H9 (cell line): Measurements from ENCODE around the gene DGCR2. TPM values are rescaled to one million over a fixed set of nuclear protein-coding genes. Genes with fewer than 3 reads are reported as not detected.

Source experiments
- DNase-seq: peaks from one replicate; pipeline ENCODE4 v3.0.0-alpha.2; 2017
- H2AFZ ChIP-seq: one replicate; pipeline ENCODE4 v1.6.1; 2013; ENCODE audit warnings: mild to moderate bottlenecking, low read length, control low read depth, moderate library complexity
- H2AK5ac ChIP-seq: 2 replicates; pipeline ENCODE4 v1.6.1; 2013; ENCODE audit warnings: low read length, control low read depth, mixed read lengths; ENCODE audit not compliant: insufficient read length
- H2BK120ac ChIP-seq: one replicate; pipeline ENCODE4 v1.6.1; 2013; ENCODE audit warnings: low read depth, mild to moderate bottlenecking, low read length, control low read depth, inconsistent platforms; ENCODE audit not compliant: poor library complexity, severe bottlenecking
- H2BK12ac ChIP-seq: 2 replicates; pipeline ENCODE4 v1.6.1; 2013; ENCODE audit warnings: low read length, control low read depth, mixed read lengths, low read depth; ENCODE audit not compliant: insufficient read length
- H2BK15ac ChIP-seq: 2 replicates; pipeline ENCODE4 v1.6.1; 2013; ENCODE audit warnings: low read depth, low read length, control low read depth
- H2BK20ac ChIP-seq: one replicate; pipeline ENCODE4 v1.6.1; 2013; ENCODE audit warnings: low read depth, mild to moderate bottlenecking, low read length, control low read depth, inconsistent platforms; ENCODE audit not compliant: poor library complexity, severe bottlenecking
- H2BK5ac ChIP-seq: 2 replicates; pipeline ENCODE4 v1.6.1; 2013; ENCODE audit warnings: low read length, control low read depth, mixed read lengths; ENCODE audit not compliant: insufficient read length
- H3K14ac ChIP-seq: 2 replicates; pipeline ENCODE4 v1.6.1; 2013; ENCODE audit warnings: low read length, control low read depth; ENCODE audit not compliant: insufficient read depth
- H3K18ac ChIP-seq: 2 replicates; pipeline ENCODE4 v1.6.1; 2013; ENCODE audit warnings: low read depth, mild to moderate bottlenecking, mixed read lengths, low read length, control low read depth; ENCODE audit not compliant: insufficient read length
- H3K23ac ChIP-seq: 2 replicates; pipeline ENCODE4 v1.6.1; 2013; ENCODE audit warnings: low read length, control low read depth, mixed read lengths, low read depth; ENCODE audit not compliant: insufficient read length
- H3K23me2 ChIP-seq: 2 replicates; pipeline ENCODE4 v1.6.1; 2013; ENCODE audit warnings: low read depth, mild to moderate bottlenecking, mixed read lengths, low read length, control low read depth; ENCODE audit not compliant: insufficient read length, poor library complexity, severe bottlenecking
- H3K27ac ChIP-seq: 2 replicates; pipeline ENCODE4 v1.5.1; 2013; ENCODE audit warnings: low read length, control low read depth, mixed read lengths, low read depth; ENCODE audit not compliant: insufficient read length
- H3K27me3 ChIP-seq: 2 replicates; pipeline ENCODE4 v1.6.1; 2013; ENCODE audit warnings: low read length, control low read depth, inconsistent platforms; ENCODE audit not compliant: insufficient read depth
- H3K4ac ChIP-seq: 2 replicates; pipeline ENCODE4 v1.6.1; 2013; ENCODE audit warnings: low read depth, mild to moderate bottlenecking, control low read depth, inconsistent platforms, low read length, moderate library complexity
- H3K4me1 ChIP-seq: 2 replicates; pipeline ENCODE4 v1.6.1; 2013; ENCODE audit warnings: low read length, control low read depth, inconsistent platforms; ENCODE audit not compliant: insufficient read depth
- H3K4me2 ChIP-seq: 2 replicates; pipeline ENCODE4 v1.6.1; 2013; ENCODE audit warnings: low read length, control low read depth, mixed read lengths; ENCODE audit not compliant: insufficient read length, insufficient read depth
- H3K56ac ChIP-seq: 2 replicates; pipeline ENCODE4 v1.6.1; 2013; ENCODE audit warnings: low read depth, mild to moderate bottlenecking, mixed read lengths, low read length, control low read depth; ENCODE audit not compliant: insufficient read length
- H3K79me1 ChIP-seq: 2 replicates; pipeline ENCODE4 v1.6.1; 2013; ENCODE audit warnings: low read depth, mild to moderate bottlenecking, moderate library complexity, low read length, control low read depth, inconsistent platforms; ENCODE audit not compliant: insufficient read depth, poor library complexity, severe bottlenecking
- H3K79me2 ChIP-seq: 2 replicates; pipeline ENCODE4 v1.6.1; 2013; ENCODE audit warnings: low read length, control low read depth, inconsistent platforms; ENCODE audit not compliant: insufficient read depth
- H3K9ac ChIP-seq: 2 replicates; pipeline ENCODE4 v1.6.1; 2013; ENCODE audit warnings: low read length, control low read depth, mixed read lengths; ENCODE audit not compliant: insufficient read length; ENCODE audit errors: extremely low read depth
- H3K9me3 ChIP-seq: one replicate; pipeline ENCODE4 v1.6.1; 2013; ENCODE audit warnings: low read depth, low read length, inconsistent platforms; ENCODE audit not compliant: control insufficient read depth
- H3T11ph ChIP-seq: one replicate; pipeline ENCODE4 v1.6.1; 2013; ENCODE audit warnings: mild to moderate bottlenecking, low read length, control low read depth, inconsistent platforms
- H4K20me1 ChIP-seq: one replicate; pipeline ENCODE4 v1.6.1; 2013; ENCODE audit not compliant: control insufficient read depth, insufficient read length, insufficient read depth
- H4K5ac ChIP-seq: 2 replicates; pipeline ENCODE4 v1.6.1; 2013; ENCODE audit warnings: low read depth, mild to moderate bottlenecking, mixed read lengths, low read length, control low read depth; ENCODE audit not compliant: insufficient read length
- H4K8ac ChIP-seq: replicated peaks from 2 replicates; pipeline ENCODE4 v1.6.1; 2013; ENCODE audit warnings: low read length, control low read depth, mixed read lengths, low read depth; ENCODE audit not compliant: insufficient read length
- H4K91ac ChIP-seq: 2 replicates; pipeline ENCODE4 v1.6.1; 2013; ENCODE audit warnings: low read depth, mild to moderate bottlenecking, moderate library complexity, mixed read lengths, low read length, control low read depth; ENCODE audit not compliant: insufficient read length
- H3K27ac Mint-ChIP-seq, 3 experiments: 2 replicates in 2 of 3; 3 replicates in 1 of 3; pipeline ENCODE4 v1.8.0; 2020 to 2021; ENCODE audit warnings: mixed read lengths in 3 of 3, mild to moderate bottlenecking in 1 of 3, moderate library complexity in 1 of 3
- H3K27me3 Mint-ChIP-seq: 2 replicates; pipeline ENCODE4 v1.8.0; 2021; ENCODE audit warnings: low read depth, mild to moderate bottlenecking, moderate library complexity, mixed read lengths
- H3K36me3 Mint-ChIP-seq, 3 experiments: 2 replicates in 2 of 3; 3 replicates in 1 of 3; pipeline ENCODE4 v1.8.0; 2020 to 2021; ENCODE audit warnings: low read depth in 3 of 3, mixed read lengths in 3 of 3; ENCODE audit not compliant: insufficient read depth in 1 of 3
- H3K4me1 Mint-ChIP-seq, 2 experiments: 2 replicates each; pipeline ENCODE4 v1.8.0; 2020; ENCODE audit warnings: mixed read lengths in 2 of 2
- H3K4me3 Mint-ChIP-seq, 2 experiments: 2 replicates in 1 of 2; 3 replicates in 1 of 2; pipeline ENCODE4 v1.8.0; 2020 to 2021; ENCODE audit warnings: mild to moderate bottlenecking in 2 of 2, mixed read lengths in 2 of 2, moderate library complexity in 1 of 2
- H3K9me3 Mint-ChIP-seq, 2 experiments: 2 replicates in 1 of 2; 3 replicates in 1 of 2; pipeline ENCODE4 v1.8.0; 2020; ENCODE audit warnings: mild to moderate bottlenecking in 2 of 2, mixed read lengths in 2 of 2, moderate library complexity in 1 of 2
- WGBS: extraction: QIAGEN DNeasy Blood & Tissue Kit; methylation state at CpG from one replicate; pipeline ENCODE4 v1.1.7; 2013; ENCODE audit warnings: missing lambda C conversion rate, low lambda C conversion rate, mixed read lengths; ENCODE audit not compliant: insufficient read length; ENCODE audit errors: extremely low coverage; 5-methylcytosine and 5-hydroxymethylcytosine counted together
- total RNA-seq: library from RNA; stranded (reverse); gene quantifications from 2 replicates; pipeline ENCODE4 v1.2.1, GENCODE V29; 2021
- TF ChIP-seq, protein P1 (sequence below): fragments of 200-600 bp; sonication (generic); conservative IDR thresholded peaks from 3 replicates; pipeline ENCODE4 v1.8.0; 2021; ENCODE audit warnings: antibody characterized with exemption, mild to moderate bottlenecking

DGCR2 gene
- total RNA-seq, 1 experiment from 2014 or later, result 47.2 TPM

DNA sequence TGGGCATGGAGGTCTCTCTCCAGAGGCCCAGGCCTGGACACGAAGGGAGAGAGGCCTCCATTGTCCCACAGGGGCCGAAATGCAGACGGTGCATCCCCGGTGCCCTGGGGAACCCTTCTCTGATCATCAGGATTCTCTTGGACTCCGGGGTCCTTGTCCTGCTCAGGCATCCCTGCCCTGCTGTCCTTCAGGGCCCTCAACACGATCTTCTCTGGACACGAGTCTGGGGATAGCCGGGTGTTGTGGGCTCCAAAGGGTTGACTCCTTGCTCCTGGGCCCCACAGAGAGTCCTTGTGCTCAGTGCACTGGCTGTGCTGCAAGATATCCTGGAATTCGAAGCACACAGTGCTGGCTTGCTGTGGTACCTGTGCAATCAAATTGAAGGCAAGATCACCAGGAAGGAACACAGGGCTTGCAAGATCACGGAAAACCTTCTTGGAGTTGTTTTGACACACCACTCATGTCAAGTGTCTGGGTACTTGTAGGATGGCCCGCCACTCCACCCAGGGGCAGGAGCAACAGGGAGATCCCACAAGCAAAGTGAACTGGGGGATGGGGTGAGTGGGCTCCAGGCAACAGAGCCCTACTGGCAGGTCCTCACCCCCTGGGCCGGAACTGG lies 124.8 kb downstream of the DGCR2 start:
- Histone ChIP-seq H3K4me1 (no peaks in the 10 kb centered on the region), H3K23me2 (peaks cover 3% of the 10 kb centered on the region), H3K4me2 (no peak overlapping the region), H3K79me2 (no peaks in the 10 kb centered on the region), H2BK120ac (no peak overlapping the region), H3T11ph (no peak overlapping the region), H4K5ac (no peak overlapping the region), H3K14ac (no peak overlapping the region), H3K9me3 (no peaks in the 10 kb centered on the region), H3K18ac (no peak overlapping the region), H3K56ac (no peak overlapping the region), H3K9ac (no peak overlapping the region), H2BK20ac (no peak overlapping the region), H4K91ac (no peak overlapping the region), H3K27me3 (no peaks in the 10 kb centered on the region), H3K23ac (no peak overlapping the region), H2BK12ac (no peak overlapping the region), H4K8ac (no peak overlapping the region), H2BK5ac (no peak overlapping the region), H3K27ac (no peak overlapping the region), H2AK5ac (no peak overlapping the region), H3K79me1 (no peaks in the 10 kb centered on the region), H2AFZ (no peak overlapping the region), H3K4ac (no peak overlapping the region), H4K20me1 (no peaks in the 10 kb centered on the region), H2BK15ac (no peak overlapping the region)
- Mint-ChIP-seq H3K4me3 (no peak overlapping the region), H3K4me1 (peaks cover 31 to 34% of the 10 kb centered on the region in 2 experiments), H3K36me3 (no peaks in the 10 kb centered on the region), H3K9me3 (no peaks in the 10 kb centered on the region; a peak in 1 of 5 replicates), H3K27me3 (peaks cover 37% of the 10 kb centered on the region), H3K27ac (no peak overlapping the region)
- no peak for DNase-seq
- TF ChIP-seq, protein P1, sequence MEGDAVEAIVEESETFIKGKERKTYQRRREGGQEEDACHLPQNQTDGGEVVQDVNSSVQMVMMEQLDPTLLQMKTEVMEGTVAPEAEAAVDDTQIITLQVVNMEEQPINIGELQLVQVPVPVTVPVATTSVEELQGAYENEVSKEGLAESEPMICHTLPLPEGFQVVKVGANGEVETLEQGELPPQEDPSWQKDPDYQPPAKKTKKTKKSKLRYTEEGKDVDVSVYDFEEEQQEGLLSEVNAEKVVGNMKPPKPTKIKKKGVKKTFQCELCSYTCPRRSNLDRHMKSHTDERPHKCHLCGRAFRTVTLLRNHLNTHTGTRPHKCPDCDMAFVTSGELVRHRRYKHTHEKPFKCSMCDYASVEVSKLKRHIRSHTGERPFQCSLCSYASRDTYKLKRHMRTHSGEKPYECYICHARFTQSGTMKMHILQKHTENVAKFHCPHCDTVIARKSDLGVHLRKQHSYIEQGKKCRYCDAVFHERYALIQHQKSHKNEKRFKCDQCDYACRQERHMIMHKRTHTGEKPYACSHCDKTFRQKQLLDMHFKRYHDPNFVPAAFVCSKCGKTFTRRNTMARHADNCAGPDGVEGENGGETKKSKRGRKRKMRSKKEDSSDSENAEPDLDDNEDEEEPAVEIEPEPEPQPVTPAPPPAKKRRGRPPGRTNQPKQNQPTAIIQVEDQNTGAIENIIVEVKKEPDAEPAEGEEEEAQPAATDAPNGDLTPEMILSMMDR, result no peak
- WGBS, result no CpG with 5 or more reads among the region's 12 CpGs
